ENCODE measurements around the gene GGA2.

DNA sequence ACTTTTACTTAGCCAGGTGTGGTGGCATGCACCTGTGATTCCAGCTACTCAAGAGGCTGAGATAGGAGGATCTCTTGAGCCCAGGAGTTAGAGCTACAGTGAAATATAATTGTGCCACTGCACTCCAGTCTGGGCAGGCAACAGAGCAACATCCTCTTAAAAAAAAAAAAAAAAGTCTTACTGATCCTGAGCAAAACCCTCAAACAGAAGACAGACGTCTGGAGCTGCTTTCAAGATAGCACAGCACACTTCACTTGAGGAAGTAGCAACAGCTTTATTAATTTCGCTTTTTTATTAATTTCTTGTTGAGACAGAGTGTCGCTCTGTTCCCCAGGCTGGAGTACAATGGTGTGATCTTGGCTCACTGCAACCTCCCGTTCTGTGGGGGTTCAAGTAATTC is 10.2 kb upstream of the GGA2 start:
- TF ChIP-seq, protein P1, sequence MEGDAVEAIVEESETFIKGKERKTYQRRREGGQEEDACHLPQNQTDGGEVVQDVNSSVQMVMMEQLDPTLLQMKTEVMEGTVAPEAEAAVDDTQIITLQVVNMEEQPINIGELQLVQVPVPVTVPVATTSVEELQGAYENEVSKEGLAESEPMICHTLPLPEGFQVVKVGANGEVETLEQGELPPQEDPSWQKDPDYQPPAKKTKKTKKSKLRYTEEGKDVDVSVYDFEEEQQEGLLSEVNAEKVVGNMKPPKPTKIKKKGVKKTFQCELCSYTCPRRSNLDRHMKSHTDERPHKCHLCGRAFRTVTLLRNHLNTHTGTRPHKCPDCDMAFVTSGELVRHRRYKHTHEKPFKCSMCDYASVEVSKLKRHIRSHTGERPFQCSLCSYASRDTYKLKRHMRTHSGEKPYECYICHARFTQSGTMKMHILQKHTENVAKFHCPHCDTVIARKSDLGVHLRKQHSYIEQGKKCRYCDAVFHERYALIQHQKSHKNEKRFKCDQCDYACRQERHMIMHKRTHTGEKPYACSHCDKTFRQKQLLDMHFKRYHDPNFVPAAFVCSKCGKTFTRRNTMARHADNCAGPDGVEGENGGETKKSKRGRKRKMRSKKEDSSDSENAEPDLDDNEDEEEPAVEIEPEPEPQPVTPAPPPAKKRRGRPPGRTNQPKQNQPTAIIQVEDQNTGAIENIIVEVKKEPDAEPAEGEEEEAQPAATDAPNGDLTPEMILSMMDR (IDR thresholded peaks at IDR 0.05), result no peak
- TF ChIP-seq POLR2AphosphoS5 (IDR thresholded peaks at IDR 0.05; ENCODE audit: insufficient read depth in 1 of 2, low read depth in 1 of 2) (no peak), POLR2A (IDR thresholded peaks at IDR 0.05) (no peak)
